Astrocyte (in vitro differentiated cells and primary cell): Measurements from ENCODE around the gene LARGE1. TPM values are rescaled to one million over a fixed set of nuclear protein-coding genes. Genes with fewer than 3 reads are reported as not detected.

Experiments
- DNase-seq: peaks from one replicate; pipeline ENCODE4 v3.0.0-alpha.2; 2010; ENCODE audit warnings: low read depth
- FAIRE-seq: peaks from 2 replicates; lab custom pipeline; 2011; peaks lifted over from hg19 to GRCh38; lab: Jason Lieb, UNC
- H2AFZ ChIP-seq: 2 replicates; pipeline ENCODE4 v1.6.0; 2012; ENCODE audit warnings: low read depth, low read length, inconsistent platforms
- H3K27ac ChIP-seq: 2 replicates; pipeline ENCODE4 v1.5.1; 2011; ENCODE audit warnings: low read depth, low read length, inconsistent platforms
- H3K27me3 ChIP-seq: 2 replicates; pipeline ENCODE4 v1.6.0; 2011; ENCODE audit warnings: low read length, inconsistent platforms; ENCODE audit not compliant: insufficient read depth
- H3K36me3 ChIP-seq: 2 replicates; pipeline ENCODE4 v1.5.1; 2011; ENCODE audit warnings: low read length, inconsistent platforms; ENCODE audit not compliant: insufficient read depth
- H3K4me1 ChIP-seq: 2 replicates; pipeline ENCODE4 v1.5.1; 2011; ENCODE audit warnings: low read length, inconsistent platforms; ENCODE audit not compliant: insufficient read depth
- H3K4me2 ChIP-seq: 2 replicates; pipeline ENCODE4 v1.6.0; 2012; ENCODE audit warnings: low read length, inconsistent platforms
- H3K4me3 ChIP-seq: 2 replicates; pipeline ENCODE4 v1.5.1; 2011; ENCODE audit warnings: low read depth, mild to moderate bottlenecking, low read length, inconsistent platforms; ENCODE audit not compliant: insufficient read depth
- H3K79me2 ChIP-seq: 2 replicates; pipeline ENCODE4 v1.6.0; 2012; ENCODE audit warnings: mild to moderate bottlenecking, low read length, inconsistent platforms; ENCODE audit not compliant: insufficient read depth
- H3K9ac ChIP-seq: 2 replicates; pipeline ENCODE4 v1.6.0; 2012; ENCODE audit warnings: mild to moderate bottlenecking, low read length, inconsistent platforms
- H3K9me3 ChIP-seq: 2 replicates; pipeline ENCODE4 v1.5.1; 2012; ENCODE audit warnings: low read depth, mild to moderate bottlenecking, low read length, inconsistent platforms; ENCODE audit not compliant: insufficient read depth
- H4K20me1 ChIP-seq: 2 replicates; pipeline ENCODE4 v1.6.0; 2012; ENCODE audit warnings: low read length, inconsistent platforms; ENCODE audit not compliant: insufficient read depth
- H3K27ac Mint-ChIP-seq: one replicate; pipeline ENCODE4 v1.8.0; 2021; ENCODE audit warnings: mild to moderate bottlenecking, mixed read lengths; ENCODE audit not compliant: unreplicated experiment
- H3K27me3 Mint-ChIP-seq: one replicate; pipeline ENCODE4 v1.8.0; 2021; ENCODE audit warnings: low read depth, mixed read lengths; ENCODE audit not compliant: unreplicated experiment
- H3K36me3 Mint-ChIP-seq: one replicate; pipeline ENCODE4 v1.8.0; 2021; ENCODE audit warnings: low read depth, mixed read lengths; ENCODE audit not compliant: unreplicated experiment
- H3K4me1 Mint-ChIP-seq: one replicate; pipeline ENCODE4 v1.8.0; 2021; ENCODE audit warnings: low read depth, mixed read lengths; ENCODE audit not compliant: unreplicated experiment
- H3K4me3 Mint-ChIP-seq: one replicate; pipeline ENCODE4 v1.8.0; 2021; ENCODE audit warnings: mild to moderate bottlenecking, moderate library complexity, mixed read lengths; ENCODE audit not compliant: unreplicated experiment
- H3K9me3 Mint-ChIP-seq: one replicate; pipeline ENCODE4 v1.8.0; 2021; ENCODE audit warnings: mild to moderate bottlenecking, mixed read lengths; ENCODE audit not compliant: unreplicated experiment
- CTCF ChIP-seq: IDR thresholded peaks from 2 replicates; pipeline ENCODE4 v1.5.1; 2011; ENCODE audit warnings: low read depth, mild to moderate bottlenecking, inconsistent platforms, low read length, moderate library complexity; ENCODE audit not compliant: insufficient read depth
- EZH2 ChIP-seq: IDR thresholded peaks from 2 replicates; pipeline ENCODE4 v1.6.1; 2012; ENCODE audit warnings: mild to moderate bottlenecking, low read length, inconsistent platforms; ENCODE audit not compliant: insufficient read depth
- total RNA-seq: library from RNA; stranded (reverse); gene quantifications from 2 replicates; pipeline ENCODE4 v1.2.1, GENCODE V29; 2021

LARGE1 gene
- total RNA-seq, 1 donor from 2014 or later: 92.6 TPM

GRCh38 chr22:33964121-33964520 lies 43.8 kb upstream of the LARGE1 start:
- Mint-ChIP-seq H3K4me1 (peaks cover 2% of the 10 kb centered on the region), H3K9me3 (no peaks in the 10 kb centered on the region), H3K27ac (no peak overlapping the region), H3K36me3 (no peaks in the 10 kb centered on the region), H3K4me3 (no peak overlapping the region), H3K27me3 (no peaks in the 10 kb centered on the region)
- Histone ChIP-seq H3K27me3 (no peaks in the 10 kb centered on the region), H4K20me1 (no peaks in the 10 kb centered on the region), H3K4me2 (no peak overlapping the region), H3K4me3 (no peak overlapping the region), H3K9ac (no peak overlapping the region), H2AFZ (no peak overlapping the region), H3K27ac (no peak overlapping the region), H3K9me3 (peaks cover 4% of the 10 kb centered on the region), H3K36me3 (no peaks in the 10 kb centered on the region), H3K79me2 (no peaks in the 10 kb centered on the region), H3K4me1 (no peaks in the 10 kb centered on the region)
- FAIRE-seq (no peak), DNase-seq (no peak)
- no peak for TF ChIP-seq CTCF
- no peak for TF ChIP-seq EZH2

GRCh38 chr22:33962409-33962808 lies 42.1 kb upstream of the LARGE1 start:
- Histone ChIP-seq H3K9me3 (peaks cover 4% of the 10 kb centered on the region), H3K4me2 (no peak overlapping the region), H3K79me2 (no peaks in the 10 kb centered on the region), H3K4me1 (no peaks in the 10 kb centered on the region), H3K36me3 (no peaks in the 10 kb centered on the region), H4K20me1 (no peaks in the 10 kb centered on the region), H3K27ac (no peak overlapping the region), H3K4me3 (no peak overlapping the region), H2AFZ (no peak overlapping the region), H3K27me3 (no peaks in the 10 kb centered on the region), H3K9ac (no peak overlapping the region)
- no peak for FAIRE-seq
- DNase-seq: no peak
- Mint-ChIP-seq H3K36me3 (no peaks in the 10 kb centered on the region), H3K4me3 (no peak overlapping the region), H3K27me3 (no peaks in the 10 kb centered on the region), H3K9me3 (no peaks in the 10 kb centered on the region), H3K4me1 (no peaks in the 10 kb centered on the region), H3K27ac (no peak overlapping the region)
- no peak for TF ChIP-seq CTCF
- TF ChIP-seq EZH2: no peak

GRCh38 chr22:33958741-33959140 lies 38.5 kb upstream of the LARGE1 start:
- no peak overlapping the region for H3K27ac Mint-ChIP-seq
- no peak overlapping the region for H3K4me3 ChIP-seq
- TF ChIP-seq CTCF: no peak
- no peak for TF ChIP-seq EZH2
- no peaks in the 10 kb centered on the region for H3K36me3 ChIP-seq
- H3K4me1 Mint-ChIP-seq: no peaks in the 10 kb centered on the region
- H3K4me3 Mint-ChIP-seq: no peak overlapping the region
- no peak overlapping the region for H3K27ac ChIP-seq
- H3K9me3 ChIP-seq: peaks cover 9% of the 10 kb centered on the region
- H3K36me3 Mint-ChIP-seq: no peaks in the 10 kb centered on the region
- H3K9ac ChIP-seq: no peak overlapping the region
- no peak overlapping the region for H2AFZ ChIP-seq
- no peaks in the 10 kb centered on the region for H3K4me1 ChIP-seq
- FAIRE-seq: no peak
- no peaks in the 10 kb centered on the region for H3K27me3 Mint-ChIP-seq
- H3K9me3 Mint-ChIP-seq: no peaks in the 10 kb centered on the region
- no peaks in the 10 kb centered on the region for H3K27me3 ChIP-seq
- H3K4me2 ChIP-seq: no peak overlapping the region
- no peaks in the 10 kb centered on the region for H3K79me2 ChIP-seq
- no peaks in the 10 kb centered on the region for H4K20me1 ChIP-seq
- DNase-seq: no peak
